Right atrium auricular region (tissue), 2 donors: ENCODE data around the gene AHCTF1. TPM values are rescaled to one million over a fixed set of nuclear protein-coding genes. Genes with fewer than 3 reads are reported as not detected.
"Not testable (repeated sequence)": the region's sequence is repeated elsewhere in the genome, so short reads cannot be mapped to it uniquely, and the experiment has no call there.

ENCODE experiments used
- DNase-seq: peaks from one replicate; pipeline ENCODE4 v3.0.0-alpha.2; 2019; ENCODE audit warnings: low spot score
- H3K27ac ChIP-seq, 2 donors: fragments of 200-600 bp; sonication (generic); 1 replicate in 1 of 2; 2 replicates in 1 of 2; pipeline ENCODE4 v1.5.1; 2016 to 2019
- H3K27me3 ChIP-seq, 2 donors: fragments of 200-600 bp; sonication (generic); one replicate each; pipeline versions ENCODE4 v1.5.1 to v1.6.0; 2017 to 2019
- H3K36me3 ChIP-seq: fragments of 200-600 bp; sonication (generic); one replicate; pipeline ENCODE4 v1.5.1; 2016
- H3K4me1 ChIP-seq, 2 donors: fragments of 200-600 bp; sonication (generic); one replicate each; pipeline versions ENCODE4 v1.5.1 to v1.6.0; 2017 to 2019
- H3K4me3 ChIP-seq, 2 donors: fragments of 200-600 bp; sonication (generic); 1 replicate in 1 of 2; 2 replicates in 1 of 2; pipeline ENCODE4 v1.5.1; 2017 to 2019; ENCODE audit warnings: mild to moderate bottlenecking in 1 of 2, moderate library complexity in 1 of 2
- H3K9me3 ChIP-seq, 2 donors: fragments of 200-600 bp; sonication (generic); one replicate each; pipeline ENCODE4 v1.5.1; 2019
- CTCF ChIP-seq, 2 donors: fragments of 200-600 bp; sonication (generic); IDR thresholded peaks; one replicate each; pipeline ENCODE4 v1.5.1; 2019; ENCODE audit warnings: antibody characterized with exemption in 2 of 2
- total RNA-seq, 2 donors: library from RNA; depleted of rRNA; stranded (reverse); fragments of >200 nt; gene quantifications; one replicate each; pipeline ENCODE4 v1.1.0, GENCODE V29; 2016

AHCTF1 gene
- total RNA-seq, 2 donors from 2014 or later: 21.6 to 24.4 TPM

GRCh38 chr1:246876431-246876830 lies 55.3 kb downstream of the AHCTF1 start:
- H3K27ac ChIP-seq: no peak overlapping the region
- no peak for DNase-seq
- H3K9me3 ChIP-seq: no peaks in the 10 kb centered on the region
- peaks cover 39% of the 10 kb centered on the region for H3K36me3 ChIP-seq
- H3K27me3 ChIP-seq: no peaks in the 10 kb centered on the region
- no peak overlapping the region for H3K4me3 ChIP-seq
- no peak for TF ChIP-seq CTCF (IDR thresholded peaks at IDR 0.05)
- no peaks in the 10 kb centered on the region for H3K4me1 ChIP-seq

- no peaks in the 10 kb centered on the region for H3K4me1 ChIP-seq
- H3K27ac ChIP-seq: no peak overlapping the region
- H3K36me3 ChIP-seq: peaks cover 40% of the 10 kb centered on the region
Observed at GRCh38 chr1:246875041-246876026, 56.4 kb downstream of the AHCTF1 start.

GRCh38 chr1:246865921-246866320 lies 65.8 kb downstream of the AHCTF1 start:
- TF ChIP-seq CTCF (IDR thresholded peaks at IDR 0.05): no peak
- no peaks in the 10 kb centered on the region for H3K9me3 ChIP-seq
- H3K36me3 ChIP-seq: peaks cover 54% of the 10 kb centered on the region
- H3K27ac ChIP-seq: no peak overlapping the region
- H3K27me3 ChIP-seq: no peaks in the 10 kb centered on the region
- H3K4me1 ChIP-seq: no peaks in the 10 kb centered on the region
- no peak for DNase-seq
- no peak overlapping the region for H3K4me3 ChIP-seq

More at GRCh38 chr1:246875041-246876026, 56.4 kb downstream of the AHCTF1 start:
- no peak for TF ChIP-seq CTCF (IDR thresholded peaks at IDR 0.05)
- Histone ChIP-seq H3K27me3 (no peaks in the 10 kb centered on the region), H3K4me3 (no peak overlapping the region), H3K9me3 (no peaks in the 10 kb centered on the region)
- no peak for DNase-seq

- not testable (repeated sequence) for H3K4me3 ChIP-seq, H3K9me3 ChIP-seq, H3K27me3 ChIP-seq, H3K4me1 ChIP-seq, H3K27ac ChIP-seq, DNase-seq
- H3K36me3 ChIP-seq: peaks cover 60% of the 10 kb centered on the region
Observed at GRCh38 chr1:246863791-246864190, 68.0 kb downstream of the AHCTF1 start.

GRCh38 chr1:246860401-246860800 lies 71.3 kb downstream of the AHCTF1 start:
- no peaks in the 10 kb centered on the region for H3K9me3 ChIP-seq
- H3K4me3 ChIP-seq: no peak overlapping the region
- H3K27me3 ChIP-seq: no peaks in the 10 kb centered on the region
- H3K36me3 ChIP-seq: peaks cover 75% of the 10 kb centered on the region
- no peak overlapping the region for H3K27ac ChIP-seq
- no peaks in the 10 kb centered on the region for H3K4me1 ChIP-seq
- DNase-seq: no peak
- no peak for TF ChIP-seq CTCF (IDR thresholded peaks at IDR 0.05)

GRCh38 chr1:246856371-246856770 lies 75.4 kb downstream of the AHCTF1 start:
- no peak overlapping the region for H3K4me3 ChIP-seq
- no peak for DNase-seq
- no peak for TF ChIP-seq CTCF (IDR thresholded peaks at IDR 0.05)
- no peaks in the 10 kb centered on the region for H3K4me1 ChIP-seq
- peaks cover 83% of the 10 kb centered on the region for H3K36me3 ChIP-seq
- no peaks in the 10 kb centered on the region for H3K27me3 ChIP-seq
- no peaks in the 10 kb centered on the region for H3K9me3 ChIP-seq
- no peak overlapping the region for H3K27ac ChIP-seq

- DNase-seq, H3K4me1 ChIP-seq, H3K9me3 ChIP-seq, H3K4me3 ChIP-seq, H3K27me3 ChIP-seq: not testable (repeated sequence)
- Histone ChIP-seq H3K27ac (peak overlapping the region in 1 of 2 donors; percentile 31), H3K36me3 (peaks cover 64% of the 10 kb centered on the region)
Observed at GRCh38 chr1:246850640-246851039, 81.1 kb downstream of the AHCTF1 start.
